Epithelial cell of proximal tubule (primary cell): ENCODE results near the gene GPR15. TPM values are rescaled to one million over a fixed set of nuclear protein-coding genes. Genes with fewer than 3 reads are reported as not detected.

ENCODE experiments used
- DNase-seq: peaks from one replicate; pipeline ENCODE4 v3.0.0-alpha.2; 2011; ENCODE audit warnings: low read depth
- H3K4me3 ChIP-seq: 2 replicates; pipeline ENCODE4 v1.5.1; 2011; ENCODE audit warnings: low read depth, mild to moderate bottlenecking, low read length
- CTCF ChIP-seq: conservative IDR thresholded peaks from 2 replicates; pipeline ENCODE4 v1.5.1; 2012; ENCODE audit warnings: low read depth, mild to moderate bottlenecking, low read length
- total RNA-seq: library from RNA; depleted of rRNA; stranded (reverse); fragments of >200 nt; gene quantifications from 2 replicates; pipeline ENCODE4 v1.2.3, GENCODE V29; 2015

The GPR15 gene
- total RNA-seq, 1 donor from 2014 or later = not detected

DNA sequence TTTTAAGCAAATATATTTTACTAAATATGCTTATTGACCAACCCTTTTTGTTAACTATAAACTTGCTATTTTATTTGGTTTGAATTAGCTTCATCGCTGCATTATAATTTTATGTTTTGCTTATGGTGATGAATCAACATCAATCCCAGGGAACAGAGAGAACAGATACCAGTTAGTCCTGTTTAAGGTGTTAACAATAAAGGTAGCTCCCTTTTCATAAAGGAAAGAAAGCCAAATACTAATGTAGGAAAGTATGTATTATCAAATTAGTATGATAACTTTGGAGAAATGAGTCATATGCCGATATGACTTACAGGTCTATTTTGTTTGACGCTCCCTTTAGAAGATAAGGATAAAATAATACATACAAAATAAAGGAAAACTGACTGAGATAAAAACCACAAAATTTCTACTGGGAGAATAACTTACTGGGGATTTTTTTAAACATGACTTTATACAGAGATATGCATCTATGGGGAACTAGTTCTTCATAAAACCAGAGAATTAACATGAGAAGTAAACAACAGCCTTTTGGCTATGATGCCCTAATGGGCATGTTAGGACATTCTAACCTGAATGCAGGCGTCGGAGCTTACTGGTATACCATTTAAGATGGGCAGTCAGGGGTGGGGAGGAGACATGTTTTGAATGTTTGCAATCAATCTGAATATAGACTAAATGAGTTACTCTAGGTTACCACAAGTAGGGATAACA, 29.8 kb upstream of the GPR15 start:
- H3K4me3 ChIP-seq = no peak overlapping the region
- no peak for TF ChIP-seq CTCF
- no peak for DNase-seq

GRCh38 chr3:98504539-98504938, 27.2 kb upstream of the GPR15 start:
- H3K4me3 ChIP-seq = no peak overlapping the region
- no peak for TF ChIP-seq CTCF
- DNase-seq = no peak

DNA sequence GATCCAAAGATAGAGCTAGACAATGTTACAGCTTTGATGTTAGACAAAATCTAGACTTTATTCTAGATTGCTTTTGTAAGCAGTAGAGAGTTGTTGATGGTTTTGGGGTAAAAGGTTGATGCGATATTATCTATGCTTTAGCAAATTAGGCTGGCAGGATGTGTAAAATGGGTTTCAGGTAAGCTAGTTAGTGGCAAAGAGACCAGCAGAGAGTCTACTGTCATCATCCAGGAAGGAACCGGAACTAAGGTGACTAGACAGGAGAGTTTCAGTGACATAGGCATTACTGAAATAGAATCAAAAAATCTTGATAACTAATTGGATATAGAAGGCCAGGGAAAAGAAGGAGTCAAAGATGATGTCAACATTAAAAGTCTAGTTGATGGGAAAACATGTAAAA, 23.2 kb upstream of the GPR15 start:
- no peak for TF ChIP-seq CTCF
- DNase-seq = no peak
- no peak overlapping the region for H3K4me3 ChIP-seq

GRCh38 chr3:98512576-98512975, 19.2 kb upstream of the GPR15 start:
- DNase-seq = no peak
- no peak for TF ChIP-seq CTCF
- no peak overlapping the region for H3K4me3 ChIP-seq

GRCh38 chr3:98513091-98513511, 18.7 kb upstream of the GPR15 start:
- peak; percentile 74 for DNase-seq
- no peak overlapping the region for H3K4me3 ChIP-seq

GRCh38 chr3:98513736-98514135, 18.0 kb upstream of the GPR15 start:
- H3K4me3 ChIP-seq = no peak overlapping the region
- DNase-seq = no peak
- no peak for TF ChIP-seq CTCF

More at GRCh38 chr3:98513091-98513511, 18.7 kb upstream of the GPR15 start:
- no peak for TF ChIP-seq CTCF

DNA sequence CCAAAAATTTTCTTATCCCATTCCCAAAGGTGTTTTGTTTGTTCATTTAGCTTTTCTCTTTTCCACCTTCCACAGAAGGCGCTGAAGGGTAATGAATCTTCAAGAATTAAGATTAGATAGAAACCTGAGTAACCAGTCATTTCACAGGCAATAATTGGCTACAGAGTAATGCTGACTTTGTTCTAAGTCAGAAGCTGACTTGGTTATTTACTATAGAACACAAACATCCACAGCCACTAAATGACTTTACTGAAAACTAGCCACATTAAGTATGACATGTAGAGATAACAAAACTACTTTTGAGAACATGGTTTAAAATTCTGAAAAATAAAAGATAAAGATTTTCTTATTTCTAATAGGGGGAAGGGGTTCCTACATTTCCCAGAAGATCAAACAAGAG, 16.8 kb upstream of the GPR15 start:
- H3K4me3 ChIP-seq = no peak overlapping the region
- TF ChIP-seq CTCF = no peak
- DNase-seq = no peak
